Neuronal stem cell (in vitro differentiated cells): Measurements from ENCODE around the gene LRFN3.

Source experiments
- DNase-seq: peaks from one replicate; pipeline ENCODE4 v3.0.0-alpha.2; 2013; ENCODE audit warnings: low spot score
- H2AFZ ChIP-seq: one replicate; pipeline ENCODE4 v1.6.1; 2013; ENCODE audit warnings: mild to moderate bottlenecking, low read length, inconsistent platforms
- H2AK5ac ChIP-seq: 2 replicates; pipeline ENCODE4 v1.6.1; 2013; ENCODE audit warnings: low read depth, mild to moderate bottlenecking, inconsistent platforms, low read length, moderate library complexity, mixed read lengths
- H2BK120ac ChIP-seq: 2 replicates; pipeline ENCODE4 v1.6.1; 2013; ENCODE audit warnings: low read depth, mild to moderate bottlenecking, inconsistent platforms, low read length, moderate library complexity, mixed read lengths
- H2BK12ac ChIP-seq: one replicate; pipeline ENCODE4 v1.6.1; 2013; ENCODE audit warnings: low read length, inconsistent platforms
- H2BK15ac ChIP-seq: 2 replicates; pipeline ENCODE4 v1.6.1; 2013; ENCODE audit warnings: mild to moderate bottlenecking, low read length, inconsistent platforms, mixed read lengths
- H2BK5ac ChIP-seq: one replicate; pipeline ENCODE4 v1.6.1; 2013; ENCODE audit warnings: inconsistent platforms, mild to moderate bottlenecking, low read length, moderate library complexity
- H3K14ac ChIP-seq: one replicate; pipeline ENCODE4 v1.6.1; 2013; ENCODE audit warnings: low read length, inconsistent platforms
- H3K18ac ChIP-seq: 2 replicates; pipeline ENCODE4 v1.6.1; 2013; ENCODE audit warnings: low read length, inconsistent platforms
- H3K23ac ChIP-seq: 2 replicates; pipeline ENCODE4 v1.6.1; 2013; ENCODE audit warnings: low read depth, mild to moderate bottlenecking, mixed read lengths, low read length, inconsistent platforms; ENCODE audit not compliant: poor library complexity
- H3K27ac ChIP-seq: replicated peaks from 3 replicates; pipeline ENCODE4 v1.5.1; 2013; ENCODE audit warnings: low read length, inconsistent platforms
- H3K27me3 ChIP-seq, 3 experiments: 2 replicates each; pipeline ENCODE4 v1.6.1; 2013; ENCODE audit warnings: low read length in 3 of 3, mild to moderate bottlenecking in 2 of 3, inconsistent platforms in 1 of 3, low read depth in 1 of 3, mixed read lengths in 1 of 3, moderate library complexity in 1 of 3; ENCODE audit not compliant: control insufficient read depth in 3 of 3, insufficient read depth in 3 of 3
- H3K36me3 ChIP-seq, 2 donors: replicated peaks in 1 of 2; 2 replicates each; pipeline ENCODE4 v1.6.1; 2013; ENCODE audit warnings: low read length in 2 of 2; ENCODE audit not compliant: control insufficient read depth in 2 of 2, insufficient read depth in 2 of 2
- H3K4ac ChIP-seq: 2 replicates; pipeline ENCODE4 v1.6.1; 2013; ENCODE audit warnings: inconsistent platforms, mild to moderate bottlenecking, low read length, moderate library complexity
- H3K4me1 ChIP-seq, 2 donors: 1 replicate in 1 of 2; 2 replicates in 1 of 2; pipeline ENCODE4 v1.6.1; 2013; ENCODE audit warnings: low read length in 2 of 2, low read depth in 1 of 2; ENCODE audit not compliant: control insufficient read depth in 2 of 2, insufficient read depth in 1 of 2
- H3K4me2 ChIP-seq: one replicate; pipeline ENCODE4 v1.6.1; 2013; ENCODE audit warnings: mild to moderate bottlenecking, low read length, inconsistent platforms; ENCODE audit not compliant: insufficient read depth, poor library complexity, severe bottlenecking
- H3K4me3 ChIP-seq, 2 donors: 2 replicates each; pipeline ENCODE4 v1.5.1; 2013; ENCODE audit warnings: low read length in 2 of 2, mild to moderate bottlenecking in 2 of 2, inconsistent platforms in 1 of 2, moderate library complexity in 1 of 2
- H3K79me1 ChIP-seq: one replicate; pipeline ENCODE4 v1.6.1; 2013; ENCODE audit warnings: low read depth, mild to moderate bottlenecking, inconsistent platforms, low read length, moderate library complexity
- H3K9ac ChIP-seq: one replicate; pipeline ENCODE4 v1.6.1; 2013; ENCODE audit warnings: mild to moderate bottlenecking, low read depth, low read length, inconsistent platforms; ENCODE audit not compliant: poor library complexity
- H3K9me3 ChIP-seq, 2 donors: replicated peaks in 1 of 2; 2 replicates each; pipeline versions ENCODE3 to v1.6.1; 2013; ENCODE audit warnings: low read length in 2 of 2, mild to moderate bottlenecking in 2 of 2, inconsistent platforms in 1 of 2, low read depth in 1 of 2, mixed read lengths in 1 of 2, moderate library complexity in 1 of 2; ENCODE audit not compliant: control insufficient read depth in 2 of 2, insufficient read depth in 1 of 2
- H4K8ac ChIP-seq: one replicate; pipeline ENCODE4 v1.6.1; 2013; ENCODE audit warnings: low read depth, mild to moderate bottlenecking, inconsistent platforms, low read length, moderate library complexity
- H4K91ac ChIP-seq: one replicate; pipeline ENCODE4 v1.6.1; 2013; ENCODE audit warnings: low read length, low read depth, mild to moderate bottlenecking, inconsistent platforms; ENCODE audit not compliant: poor library complexity
- WGBS, 2 donors: extraction: QIAGEN DNeasy Blood & Tissue Kit; methylation state at CpG; one replicate each; pipeline ENCODE4 v1.1.7; 2013; ENCODE audit warnings: missing lambda C conversion rate in 2 of 2, mixed read lengths in 1 of 2; ENCODE audit not compliant: insufficient read length in 2 of 2, insufficient replicate concordance in 1 of 2; ENCODE audit errors: extremely low coverage in 2 of 2; 5-methylcytosine and 5-hydroxymethylcytosine counted together

The LRFN3 gene

DNA sequence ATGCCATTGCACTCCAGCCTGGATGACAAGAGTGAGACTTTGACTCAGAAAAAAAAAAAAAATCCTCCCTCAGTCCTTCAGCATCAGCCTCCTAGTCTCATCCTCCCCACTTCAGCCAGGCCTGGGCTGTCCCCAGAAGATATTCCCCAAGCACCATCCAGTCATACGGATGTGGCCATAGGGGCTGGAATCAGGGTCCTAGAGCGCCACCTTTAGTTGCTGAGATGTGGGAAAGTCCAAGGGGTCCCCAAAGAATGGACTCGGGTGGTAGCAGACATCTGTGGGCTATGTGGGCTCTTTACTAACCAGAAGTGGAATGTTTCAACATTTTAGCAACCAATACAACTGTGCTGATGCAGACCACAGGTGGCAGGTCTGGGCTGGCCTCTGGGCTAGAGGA lies 25.0 kb upstream of the LRFN3 start:
- H2AFZ ChIP-seq: no peak overlapping the region
- H3K36me3 ChIP-seq: no peaks in the 10 kb centered on the region
- peaks cover 0 to 3% (median 0%) of the 10 kb centered on the region in 3 experiments for H3K27me3 ChIP-seq
- H3K27ac ChIP-seq: no peak overlapping the region
- no peak overlapping the region for H3K4me3 ChIP-seq
- H3K18ac ChIP-seq: no peak overlapping the region
- H3K9me3 ChIP-seq: no peaks in the 10 kb centered on the region
- no peak overlapping the region for H3K9ac ChIP-seq
- no peak overlapping the region for H3K4me2 ChIP-seq
- no peak overlapping the region for H3K14ac ChIP-seq
- H2BK15ac ChIP-seq: no peak overlapping the region
- H3K4me1 ChIP-seq: peaks cover 5 to 12% of the 10 kb centered on the region in 2 donors
- H2BK120ac ChIP-seq: no peak overlapping the region
- H4K91ac ChIP-seq: no peak overlapping the region
- no peak overlapping the region for H3K4ac ChIP-seq
- no peak overlapping the region for H3K23ac ChIP-seq
- H2BK5ac ChIP-seq: no peak overlapping the region
- no peak overlapping the region for H2AK5ac ChIP-seq
- no CpG with 5 or more reads among the region's 3 CpGs for WGBS, 2 donors
- no peak overlapping the region for H4K8ac ChIP-seq
- DNase-seq: no peak
- no peaks in the 10 kb centered on the region for H3K79me1 ChIP-seq
- no peak overlapping the region for H2BK12ac ChIP-seq

DNA sequence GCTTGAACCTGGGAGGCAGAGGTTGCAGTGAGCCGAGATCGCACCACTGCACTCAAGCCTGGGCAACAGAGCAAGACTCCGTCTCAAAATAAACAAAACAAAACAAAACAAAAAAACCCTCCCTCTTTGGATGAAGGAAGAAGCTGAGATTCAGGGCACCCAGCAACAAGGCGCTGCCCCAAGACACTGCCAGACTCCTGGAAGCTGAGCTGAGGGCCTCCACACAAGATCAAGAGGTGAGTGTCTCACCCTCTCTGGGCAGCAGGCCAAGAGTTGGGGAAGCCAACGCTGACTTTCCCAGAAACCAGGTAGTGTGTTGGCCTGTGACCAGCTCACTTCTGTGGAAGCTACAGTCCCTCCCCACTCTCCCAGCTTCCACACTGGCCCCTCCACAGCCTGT lies 24.4 kb upstream of the LRFN3 start:
- peaks cover 5 to 12% of the 10 kb centered on the region in 2 donors for H3K4me1 ChIP-seq
- no peak overlapping the region for H3K4me2 ChIP-seq
- WGBS, 2 donors: no CpG with 5 or more reads among the region's 5 CpGs
- no peaks in the 10 kb centered on the region for H3K79me1 ChIP-seq
- H2BK120ac ChIP-seq: no peak overlapping the region
- no peak overlapping the region for H4K91ac ChIP-seq
- peaks cover 0 to 3% (median 0%) of the 10 kb centered on the region in 3 experiments for H3K27me3 ChIP-seq
- no peak overlapping the region for H2AK5ac ChIP-seq
- H3K9ac ChIP-seq: no peak overlapping the region
- H3K23ac ChIP-seq: no peak overlapping the region
- H2BK12ac ChIP-seq: no peak overlapping the region
- H2AFZ ChIP-seq: no peak overlapping the region
- no peaks in the 10 kb centered on the region for H3K36me3 ChIP-seq
- H3K9me3 ChIP-seq: no peaks in the 10 kb centered on the region
- no peak overlapping the region for H2BK5ac ChIP-seq
- no peak overlapping the region for H3K4ac ChIP-seq
- H3K18ac ChIP-seq: no peak overlapping the region
- DNase-seq: no peak
- H3K27ac ChIP-seq: no peak overlapping the region
- H2BK15ac ChIP-seq: no peak overlapping the region
- no peak overlapping the region for H4K8ac ChIP-seq
- no peak overlapping the region for H3K14ac ChIP-seq
- H3K4me3 ChIP-seq: no peak overlapping the region

DNA sequence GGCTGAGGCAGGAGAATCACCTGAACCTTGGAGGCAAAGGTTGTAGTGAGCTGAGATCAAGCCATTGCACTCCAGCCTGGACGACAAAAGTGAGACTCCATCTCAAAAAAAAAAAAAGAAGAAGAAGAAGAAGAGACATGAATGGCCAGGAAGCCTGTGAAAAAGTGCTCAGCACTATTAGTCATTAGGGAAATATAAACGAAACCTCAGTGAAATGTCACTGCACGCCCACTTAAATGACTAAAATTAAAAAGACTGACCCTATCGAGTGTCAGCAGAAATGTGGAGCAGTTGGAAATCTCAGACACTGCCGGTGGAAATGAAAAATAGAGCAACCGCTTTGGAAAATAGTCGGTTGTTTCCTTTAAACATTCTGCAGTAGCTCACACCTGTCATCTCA lies 22.6 kb upstream of the LRFN3 start:
- H2AK5ac ChIP-seq: no peak overlapping the region
- WGBS, 2 donors: no CpG with 5 or more reads among the region's 7 CpGs
- H3K14ac ChIP-seq: no peak overlapping the region
- no peak overlapping the region for H2BK12ac ChIP-seq
- H2AFZ ChIP-seq: no peak overlapping the region
- no peak overlapping the region for H2BK15ac ChIP-seq
- DNase-seq: no peak
- H3K79me1 ChIP-seq: no peaks in the 10 kb centered on the region
- no peak overlapping the region for H2BK5ac ChIP-seq
- H3K18ac ChIP-seq: no peak overlapping the region
- H3K4me3 ChIP-seq: no peak overlapping the region
- H3K4ac ChIP-seq: no peak overlapping the region
- H3K4me2 ChIP-seq: no peak overlapping the region
- no peak overlapping the region for H3K27ac ChIP-seq
- H3K9me3 ChIP-seq: no peaks in the 10 kb centered on the region
- H3K36me3 ChIP-seq: no peaks in the 10 kb centered on the region
- no peak overlapping the region for H4K91ac ChIP-seq
- peaks cover 0 to 2% of the 10 kb centered on the region in 2 donors for H3K4me1 ChIP-seq
- H4K8ac ChIP-seq: no peak overlapping the region
- no peak overlapping the region for H2BK120ac ChIP-seq
- H3K23ac ChIP-seq: no peak overlapping the region
- H3K27me3 ChIP-seq: peaks cover 0 to 1% (median 0%) of the 10 kb centered on the region in 3 experiments
- H3K9ac ChIP-seq: no peak overlapping the region

DNA sequence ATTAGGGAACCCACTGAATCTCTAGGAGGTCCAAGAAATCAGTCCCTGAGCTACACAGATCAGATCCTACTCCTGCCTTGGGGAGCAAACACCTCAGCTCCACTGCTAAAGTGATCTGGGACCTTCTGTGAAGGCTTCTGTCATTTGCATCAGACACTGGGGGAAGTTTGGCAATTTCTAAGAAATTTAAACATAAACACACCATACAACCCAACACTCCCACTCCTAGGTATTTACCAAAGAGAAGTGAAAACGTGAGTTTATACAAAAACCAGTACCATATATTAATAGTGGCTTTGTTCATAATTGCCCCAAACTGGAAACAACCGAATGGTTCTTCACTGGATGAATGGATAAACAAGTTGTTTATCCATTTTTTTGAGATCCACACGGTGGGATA lies 20.7 kb upstream of the LRFN3 start:
- Histone ChIP-seq H3K4ac (no peak overlapping the region), H3K36me3 (no peaks in the 10 kb centered on the region), H2BK5ac (no peak overlapping the region), H4K8ac (no peak overlapping the region), H3K4me2 (no peak overlapping the region), H3K9ac (no peak overlapping the region), H2BK12ac (no peak overlapping the region), H3K18ac (no peak overlapping the region), H3K79me1 (no peaks in the 10 kb centered on the region), H3K9me3 (peaks cover 0 to 2% of the 10 kb centered on the region in 2 donors), H2AK5ac (no peak overlapping the region), H2BK120ac (no peak overlapping the region), H3K27me3 (peaks cover 0 to 5% (median 1%) of the 10 kb centered on the region in 3 experiments), H3K27ac (no peak overlapping the region), H4K91ac (no peak overlapping the region), H3K14ac (no peak overlapping the region), H2AFZ (no peak overlapping the region), H3K23ac (no peak overlapping the region), H3K4me1 (no peaks in the 10 kb centered on the region), H2BK15ac (no peak overlapping the region), H3K4me3 (no peak overlapping the region)
- WGBS, 2 donors: no CpG with 5 or more reads among the region's 3 CpGs
- no peak for DNase-seq
